Large intestine (tissue), 1 donor: ENCODE results near the gene MSL3. TPM values are rescaled to one million over a fixed set of nuclear protein-coding genes. Genes with fewer than 3 reads are reported as not detected.

Source experiments
- polyA plus RNA-seq: library from polyadenylated mRNA; unstranded; fragments of 120-200 nt; gene quantifications from one replicate; pipeline ENCODE4 v1.2.1, GENCODE V29; 2013

MSL3 gene
- polyA plus RNA-seq, 1 donor = 24.5 TPM

Other genes with a start within 250 kb of the MSL3 start
- gene ARHGAP6, start 92.3 kb upstream of the MSL3 start, polyA plus RNA-seq = 5.1 TPM